Mucosa of descending colon (tissue), 3 donors: ENCODE data around the gene FOCAD. TPM values are rescaled to one million over a fixed set of nuclear protein-coding genes. Genes with fewer than 3 reads are reported as not detected.
"Not testable (repeated sequence)": the region's sequence is repeated elsewhere in the genome, so short reads cannot be mapped to it uniquely, and the experiment has no call there.

Source experiments
- ATAC-seq: fragments of 200-7000 bp; cut with Tn5 transposase; one replicate; pipeline ENCODE4 v1.9.1; 2020; ENCODE audit warnings: mild to moderate bottlenecking, moderate library complexity
- DNase-seq, 3 donors: peaks; one replicate each; pipeline ENCODE4 v3.0.0-alpha.2; 2020
- H3K36me3 ChIP-seq: fragments of 200-600 bp; one replicate; pipeline ENCODE4 v1.8.0; 2021; ENCODE audit warnings: low read depth, mild to moderate bottlenecking
- H3K4me1 ChIP-seq: fragments of 200-600 bp; one replicate; pipeline ENCODE4 v1.8.0; 2021; ENCODE audit warnings: low read depth, mild to moderate bottlenecking
- H3K4me3 ChIP-seq: fragments of 200-600 bp; one replicate; pipeline ENCODE4 v1.8.0; 2021; ENCODE audit warnings: mild to moderate bottlenecking
- H3K9me3 ChIP-seq: fragments of 200-600 bp; one replicate; pipeline ENCODE4 v1.8.0; 2021; ENCODE audit warnings: mild to moderate bottlenecking
- intact Hi-C, 2 donors: fragments of 100-400 bp; cut with DNase I in 1 of 2; cut with micrococcal nuclease in 1 of 2; formaldehyde crosslinking; loops; one replicate each; pipeline versions ENCODE4 v1.11.0 to v1.11.1; 2022; cut with DNase I, micrococcal nuclease
- total RNA-seq, 3 donors: library from RNA; stranded (reverse); fragmentation: NEBNext Ultra II Directional in 2 of 3; extraction: Animal tissue kit (Norgen Biotek cat#: 25700) in 2 of 3; gene quantifications; one replicate each; pipeline versions ENCODE4 v1.2.1 to v1.2.4, GENCODE V29; 2021 to 2023
- TF ChIP-seq, protein P1 (sequence below): fragments of 200-600 bp; IDR thresholded peaks from one replicate; pipeline ENCODE4 v1.8.0; 2022; ENCODE audit warnings: antibody characterized with exemption, mild to moderate bottlenecking
- donor health status: DM: no; HTN: no; CAD: no; lungs with moderate emphysema.
- donor health status: DM: no; HTN: no; CAD: no.
- donor health status: DM: no; HTN: yes; CAD: no.

The FOCAD gene
- total RNA-seq, 3 donors from 2014 or later, result 26.6 to 30.3 (median 26.9) TPM

DNA sequence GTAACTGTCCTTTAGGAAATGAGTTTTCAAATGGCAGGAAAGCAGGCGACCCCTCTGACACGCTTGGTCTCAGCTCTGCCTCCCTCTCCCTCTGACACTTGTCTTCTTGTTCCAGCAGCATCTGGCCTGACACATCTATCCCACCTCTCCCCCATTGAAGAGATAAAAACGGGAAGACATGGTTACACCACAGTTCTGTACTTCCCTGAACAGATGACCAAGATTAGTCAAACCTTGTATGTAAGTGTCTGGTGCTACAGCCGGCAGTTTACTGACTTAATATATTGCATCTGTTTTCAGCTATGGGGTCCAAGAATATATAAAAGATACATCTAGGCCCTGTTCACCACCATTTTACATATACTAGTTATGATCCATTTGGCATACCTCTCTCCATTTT lies 32.1 kb upstream of the FOCAD start:
- Histone ChIP-seq H3K9me3 (no peaks in the 10 kb centered on the region), H3K36me3 (no peaks in the 10 kb centered on the region), H3K4me3 (no peak overlapping the region), H3K4me1 (no peaks in the 10 kb centered on the region)
- DNase-seq, result no peak
- intact Hi-C loops, result no loop called here
- TF ChIP-seq, protein P1, sequence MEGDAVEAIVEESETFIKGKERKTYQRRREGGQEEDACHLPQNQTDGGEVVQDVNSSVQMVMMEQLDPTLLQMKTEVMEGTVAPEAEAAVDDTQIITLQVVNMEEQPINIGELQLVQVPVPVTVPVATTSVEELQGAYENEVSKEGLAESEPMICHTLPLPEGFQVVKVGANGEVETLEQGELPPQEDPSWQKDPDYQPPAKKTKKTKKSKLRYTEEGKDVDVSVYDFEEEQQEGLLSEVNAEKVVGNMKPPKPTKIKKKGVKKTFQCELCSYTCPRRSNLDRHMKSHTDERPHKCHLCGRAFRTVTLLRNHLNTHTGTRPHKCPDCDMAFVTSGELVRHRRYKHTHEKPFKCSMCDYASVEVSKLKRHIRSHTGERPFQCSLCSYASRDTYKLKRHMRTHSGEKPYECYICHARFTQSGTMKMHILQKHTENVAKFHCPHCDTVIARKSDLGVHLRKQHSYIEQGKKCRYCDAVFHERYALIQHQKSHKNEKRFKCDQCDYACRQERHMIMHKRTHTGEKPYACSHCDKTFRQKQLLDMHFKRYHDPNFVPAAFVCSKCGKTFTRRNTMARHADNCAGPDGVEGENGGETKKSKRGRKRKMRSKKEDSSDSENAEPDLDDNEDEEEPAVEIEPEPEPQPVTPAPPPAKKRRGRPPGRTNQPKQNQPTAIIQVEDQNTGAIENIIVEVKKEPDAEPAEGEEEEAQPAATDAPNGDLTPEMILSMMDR, result no peak
- ATAC-seq, result no peak

DNA sequence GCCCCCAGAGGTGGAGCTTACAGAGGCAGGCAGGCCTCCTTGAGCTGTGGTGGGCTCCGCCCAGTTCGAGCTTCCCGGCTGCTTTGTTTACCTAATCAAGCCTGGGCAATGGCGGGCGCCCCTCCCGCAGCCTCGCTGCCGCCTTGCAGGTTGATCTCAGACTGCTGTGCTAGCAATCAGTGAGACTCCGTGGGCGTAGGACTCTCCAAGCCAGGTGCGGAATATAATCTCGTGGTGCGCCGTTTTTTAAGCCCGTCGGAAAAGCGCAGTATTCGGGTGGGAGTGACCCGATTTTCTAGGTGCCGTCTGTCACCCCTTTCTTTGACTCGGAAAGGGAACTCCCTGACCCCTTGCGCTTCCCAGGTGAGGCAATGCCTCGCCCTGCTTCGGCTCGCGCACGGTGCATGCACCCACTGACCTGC lies 25.8 kb upstream of the FOCAD start:
- H3K36me3 ChIP-seq, intact Hi-C loops, ATAC-seq, H3K4me1 ChIP-seq, H3K9me3 ChIP-seq: not testable (repeated sequence)
- peak overlapping the region; percentile 14 for H3K4me3 ChIP-seq
- peak; percentile 60 to 74 (median 67) for DNase-seq

DNA sequence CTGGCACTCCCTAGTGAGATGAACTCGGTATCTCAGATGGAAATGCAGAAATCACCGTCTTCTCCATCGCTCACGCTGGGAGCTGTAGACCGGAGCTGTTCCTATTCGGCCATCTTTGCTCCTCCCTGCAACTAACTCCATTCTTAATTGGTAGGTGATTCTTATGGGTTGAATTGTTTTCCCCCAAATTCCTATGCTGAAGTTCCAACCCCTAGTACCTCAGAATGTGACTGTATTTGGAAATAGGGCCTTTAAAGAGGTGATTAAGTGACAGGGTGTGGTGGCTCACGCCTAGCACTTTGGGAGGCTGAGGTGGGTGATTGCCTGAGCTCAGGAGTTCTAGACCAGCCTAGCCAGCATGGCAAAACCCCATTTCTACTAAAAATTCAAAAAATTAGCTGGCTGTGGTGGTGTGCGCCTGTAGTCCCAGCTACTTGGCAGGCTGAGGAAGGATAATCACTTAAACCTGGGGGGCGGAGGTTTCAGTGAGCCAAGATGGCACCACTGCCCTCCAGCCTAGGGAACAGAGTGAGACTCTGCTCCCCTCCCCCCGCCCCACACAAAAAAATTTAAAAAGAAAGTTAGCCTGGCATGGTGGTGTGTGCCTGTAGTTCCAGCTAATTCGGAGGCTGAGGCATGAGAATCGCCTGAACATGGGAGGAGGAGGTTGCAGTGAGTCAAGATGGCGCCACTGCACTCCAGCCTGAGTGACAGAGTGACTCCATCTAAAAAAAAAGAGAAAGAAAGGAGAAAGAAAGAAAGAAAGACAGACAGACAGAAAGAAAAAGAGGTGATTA lies 25.2 kb upstream of the FOCAD start:
- ATAC-seq (peak; percentile 50), DNase-seq (peak in 1 of 3 donors; percentile 29)
- TF ChIP-seq, protein P1, result no peak
- Histone ChIP-seq H3K4me1 (no peaks in the 10 kb centered on the region), H3K4me3 (no peak overlapping the region), H3K36me3 (no peaks in the 10 kb centered on the region), H3K9me3 (no peaks in the 10 kb centered on the region)
- intact Hi-C loops, result no loop called here

DNA sequence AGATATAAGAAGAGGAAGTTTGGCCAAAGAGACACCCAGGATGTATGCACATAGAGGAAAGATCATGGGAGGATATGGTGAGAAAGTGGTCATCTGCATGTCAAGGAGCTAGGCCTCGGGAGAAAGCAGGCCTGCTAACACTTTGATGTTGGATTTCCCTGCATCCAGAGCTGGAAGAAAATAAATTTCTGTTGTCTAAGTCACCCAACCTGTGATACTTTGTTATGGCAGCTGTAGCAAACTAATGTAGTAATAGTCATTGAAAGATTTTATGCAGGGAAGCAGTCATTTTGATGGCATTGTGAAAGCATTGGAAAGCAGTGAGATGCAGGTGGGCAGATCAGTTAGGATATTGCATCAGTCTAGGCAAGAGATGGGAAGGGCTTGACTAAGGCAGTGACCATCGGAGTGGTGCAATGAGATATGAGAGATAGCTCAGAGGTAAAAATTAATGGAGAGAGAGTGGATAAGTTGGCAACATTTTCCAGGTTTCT lies 24.5 kb upstream of the FOCAD start:
- DNase-seq (no peak), ATAC-seq (no peak)
- no peaks in the 10 kb centered on the region for H3K4me1 ChIP-seq
- TF ChIP-seq, protein P1, result no peak
- H3K4me3 ChIP-seq, result no peak overlapping the region
- intact Hi-C loops, result no loop called here
- no peaks in the 10 kb centered on the region for H3K9me3 ChIP-seq
- H3K36me3 ChIP-seq, result no peaks in the 10 kb centered on the region

DNA sequence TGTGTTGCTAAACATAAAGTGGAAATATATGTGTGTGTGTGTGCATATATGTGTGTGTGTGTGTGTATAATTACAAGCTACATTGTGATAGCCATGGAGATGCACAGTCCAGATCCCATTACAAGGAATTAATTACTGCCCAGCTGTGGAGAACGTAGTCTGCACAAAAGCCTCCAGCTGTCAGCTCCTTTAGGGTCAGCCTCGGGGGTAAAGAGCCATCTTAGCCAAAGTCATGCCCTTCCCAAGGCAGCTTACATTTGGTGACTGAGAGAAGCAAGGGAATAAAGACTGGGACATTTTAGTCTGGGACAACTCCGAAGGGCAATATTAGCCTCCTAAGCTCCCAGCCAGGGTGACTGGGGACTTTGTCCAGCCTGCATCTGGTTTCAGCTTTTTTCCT lies 21.9 kb upstream of the FOCAD start:
- H3K4me3 ChIP-seq, result no peak overlapping the region
- H3K36me3 ChIP-seq, result no peaks in the 10 kb centered on the region
- no peaks in the 10 kb centered on the region for H3K9me3 ChIP-seq
- intact Hi-C loops, result no loop called here
- H3K4me1 ChIP-seq, result no peaks in the 10 kb centered on the region
- ATAC-seq (no peak), DNase-seq (no peak)
- TF ChIP-seq, protein P1, result no peak

DNA sequence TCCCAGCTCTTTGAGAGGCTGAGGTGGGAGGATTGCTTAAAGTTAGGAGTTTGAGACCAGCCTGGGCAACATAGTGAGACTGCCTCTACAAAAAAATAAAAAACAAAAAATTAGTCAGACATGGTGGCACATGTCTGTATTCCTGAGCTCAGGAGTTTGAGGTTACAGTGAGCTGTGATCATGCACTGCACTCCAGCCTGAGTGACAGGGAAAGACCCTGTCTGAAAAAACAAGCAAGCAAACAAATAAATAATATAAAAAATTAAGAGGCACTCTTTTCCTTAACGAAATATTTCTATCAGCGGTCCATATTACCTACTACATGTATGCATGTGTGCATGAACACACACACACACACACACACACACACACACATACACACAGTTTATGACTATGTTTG lies 20.9 kb upstream of the FOCAD start:
- Histone ChIP-seq H3K9me3 (no peaks in the 10 kb centered on the region), H3K4me1 (no peaks in the 10 kb centered on the region), H3K4me3 (no peak overlapping the region), H3K36me3 (no peaks in the 10 kb centered on the region)
- TF ChIP-seq, protein P1, result no peak
- intact Hi-C loops, result no loop called here
- ATAC-seq, result no peak
- DNase-seq, result no peak
